Measurements from ENCODE around the gene OCA2. TPM values are rescaled to one million over a fixed set of nuclear protein-coding genes. Genes with fewer than 3 reads are reported as not detected.

OCA2 gene
- total RNA-seq, 1 experiment from 2014 or later = not detected

DNA sequence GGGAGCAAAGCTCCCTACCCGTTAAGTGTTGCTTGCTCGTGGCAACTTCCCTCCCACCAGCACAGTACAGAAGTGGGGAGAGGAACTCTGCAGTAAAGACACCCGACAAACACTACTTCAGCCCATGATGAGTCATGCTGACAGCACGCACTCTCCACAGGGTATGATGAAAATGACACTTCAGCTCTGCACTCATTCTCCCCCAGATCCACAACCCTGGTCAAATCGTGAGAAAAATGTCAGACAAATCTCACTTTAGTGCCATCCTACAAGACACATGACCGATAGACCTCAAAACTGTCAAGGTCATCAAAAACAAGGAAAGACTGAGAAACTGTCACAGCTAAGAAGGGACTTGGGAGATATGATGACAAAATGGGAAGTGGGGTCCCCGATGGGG is 278.9 kb downstream of the OCA2 start:
- BruUV-seq (replicated peaks) = no TSS peak
- ChIA-PET POLR2A (no interaction called here), CTCF (no interaction called here)

DNA sequence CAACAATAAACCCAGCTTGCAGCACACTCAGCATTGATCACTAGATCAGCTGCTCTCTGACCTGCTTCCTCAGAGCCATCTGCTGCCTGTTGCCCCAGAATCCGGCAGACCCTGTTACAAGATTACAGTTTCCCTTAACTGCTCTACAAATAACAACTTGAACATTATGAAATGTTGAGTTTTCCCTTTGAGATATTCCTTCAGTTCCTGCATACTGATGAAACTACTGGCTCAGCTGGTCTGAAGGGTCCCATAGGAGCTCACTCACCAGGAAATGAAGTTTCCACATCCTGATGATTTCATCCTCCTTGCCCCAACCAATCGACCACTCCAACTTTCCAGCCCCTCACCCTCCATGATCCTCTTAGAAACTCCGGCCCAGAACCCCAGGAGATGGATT is 281.9 kb downstream of the OCA2 start:
- no TSS peak for BruUV-seq (replicated peaks)
- no peaks in the 10 kb centered on the region for H3K36me3 Mint-ChIP-seq (ENCODE audit: insufficient read depth, unreplicated experiment)
- ChIA-PET POLR2A (no interaction called here), CTCF (no interaction called here)
- H3K9me3 Mint-ChIP-seq (ENCODE audit: unreplicated experiment) = peaks cover 39% of the 10 kb centered on the region
- intact Hi-C loops (cut with micrococcal nuclease) = no loop called here
- TF ChIP-seq, protein P1, sequence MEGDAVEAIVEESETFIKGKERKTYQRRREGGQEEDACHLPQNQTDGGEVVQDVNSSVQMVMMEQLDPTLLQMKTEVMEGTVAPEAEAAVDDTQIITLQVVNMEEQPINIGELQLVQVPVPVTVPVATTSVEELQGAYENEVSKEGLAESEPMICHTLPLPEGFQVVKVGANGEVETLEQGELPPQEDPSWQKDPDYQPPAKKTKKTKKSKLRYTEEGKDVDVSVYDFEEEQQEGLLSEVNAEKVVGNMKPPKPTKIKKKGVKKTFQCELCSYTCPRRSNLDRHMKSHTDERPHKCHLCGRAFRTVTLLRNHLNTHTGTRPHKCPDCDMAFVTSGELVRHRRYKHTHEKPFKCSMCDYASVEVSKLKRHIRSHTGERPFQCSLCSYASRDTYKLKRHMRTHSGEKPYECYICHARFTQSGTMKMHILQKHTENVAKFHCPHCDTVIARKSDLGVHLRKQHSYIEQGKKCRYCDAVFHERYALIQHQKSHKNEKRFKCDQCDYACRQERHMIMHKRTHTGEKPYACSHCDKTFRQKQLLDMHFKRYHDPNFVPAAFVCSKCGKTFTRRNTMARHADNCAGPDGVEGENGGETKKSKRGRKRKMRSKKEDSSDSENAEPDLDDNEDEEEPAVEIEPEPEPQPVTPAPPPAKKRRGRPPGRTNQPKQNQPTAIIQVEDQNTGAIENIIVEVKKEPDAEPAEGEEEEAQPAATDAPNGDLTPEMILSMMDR (IDR thresholded peaks at IDR 0.05; ENCODE audit: unreplicated experiment) = no peak
- no peaks in the 10 kb centered on the region for H3K4me1 Mint-ChIP-seq (ENCODE audit: insufficient read depth, unreplicated experiment)
- no peaks in the 10 kb centered on the region for H3K27me3 Mint-ChIP-seq (ENCODE audit: insufficient read depth, unreplicated experiment)
- H3K4me3 Mint-ChIP-seq (ENCODE audit: unreplicated experiment) = no peak overlapping the region
- H3K27ac Mint-ChIP-seq (ENCODE audit: low read depth, unreplicated experiment) = no peak overlapping the region
- DNase-seq (ENCODE audit: unreplicated experiment) = no peak

More for the DNA sequence above, 278.9 kb downstream of the OCA2 start:
- H3K4me1 Mint-ChIP-seq (ENCODE audit: insufficient read depth, unreplicated experiment) = no peaks in the 10 kb centered on the region
- H3K4me3 Mint-ChIP-seq (ENCODE audit: unreplicated experiment) = no peak overlapping the region
- DNase-seq (ENCODE audit: unreplicated experiment) = no peak
- no peaks in the 10 kb centered on the region for H3K36me3 Mint-ChIP-seq (ENCODE audit: insufficient read depth, unreplicated experiment)
- intact Hi-C loops (cut with micrococcal nuclease) = no loop called here
- H3K27ac Mint-ChIP-seq (ENCODE audit: low read depth, unreplicated experiment) = no peak overlapping the region
- H3K27me3 Mint-ChIP-seq (ENCODE audit: insufficient read depth, unreplicated experiment) = no peaks in the 10 kb centered on the region
- peaks cover 56% of the 10 kb centered on the region for H3K9me3 Mint-ChIP-seq (ENCODE audit: unreplicated experiment)
- TF ChIP-seq, protein P1 (IDR thresholded peaks at IDR 0.05; ENCODE audit: unreplicated experiment) = no peak

DNA sequence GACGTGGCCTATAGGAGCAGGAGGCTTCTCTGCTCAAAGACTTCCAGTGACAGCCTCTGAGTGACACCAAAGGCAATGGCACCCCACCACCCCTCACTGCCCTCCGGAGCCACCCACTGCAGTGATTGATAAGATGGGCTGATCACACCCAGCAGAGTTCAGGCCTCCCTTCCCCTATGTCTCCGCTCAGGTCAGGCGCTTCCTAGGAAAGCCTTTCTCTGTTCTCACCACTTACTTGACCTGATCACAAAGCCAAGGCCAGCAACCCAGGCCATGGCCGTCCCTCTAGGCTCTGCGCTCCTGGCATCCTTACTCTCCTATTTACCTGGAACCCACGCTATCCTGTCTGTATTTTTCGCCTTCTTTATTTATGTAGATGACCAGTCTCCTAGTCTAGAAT is 282.3 kb downstream of the OCA2 start:
- no peaks in the 10 kb centered on the region for H3K4me1 Mint-ChIP-seq (ENCODE audit: insufficient read depth, unreplicated experiment)
- ChIA-PET CTCF (no interaction called here), POLR2A (no interaction called here)
- TF ChIP-seq, protein P1 (IDR thresholded peaks at IDR 0.05; ENCODE audit: unreplicated experiment) = no peak
- DNase-seq (ENCODE audit: unreplicated experiment) = no peak
- H3K4me3 Mint-ChIP-seq (ENCODE audit: unreplicated experiment) = no peak overlapping the region
- BruUV-seq (replicated peaks) = no TSS peak
- no peaks in the 10 kb centered on the region for H3K36me3 Mint-ChIP-seq (ENCODE audit: insufficient read depth, unreplicated experiment)
- no peak overlapping the region for H3K27ac Mint-ChIP-seq (ENCODE audit: low read depth, unreplicated experiment)
- H3K9me3 Mint-ChIP-seq (ENCODE audit: unreplicated experiment) = peaks cover 37% of the 10 kb centered on the region
- intact Hi-C loops (cut with micrococcal nuclease) = no loop called here
- no peaks in the 10 kb centered on the region for H3K27me3 Mint-ChIP-seq (ENCODE audit: insufficient read depth, unreplicated experiment)

DNA sequence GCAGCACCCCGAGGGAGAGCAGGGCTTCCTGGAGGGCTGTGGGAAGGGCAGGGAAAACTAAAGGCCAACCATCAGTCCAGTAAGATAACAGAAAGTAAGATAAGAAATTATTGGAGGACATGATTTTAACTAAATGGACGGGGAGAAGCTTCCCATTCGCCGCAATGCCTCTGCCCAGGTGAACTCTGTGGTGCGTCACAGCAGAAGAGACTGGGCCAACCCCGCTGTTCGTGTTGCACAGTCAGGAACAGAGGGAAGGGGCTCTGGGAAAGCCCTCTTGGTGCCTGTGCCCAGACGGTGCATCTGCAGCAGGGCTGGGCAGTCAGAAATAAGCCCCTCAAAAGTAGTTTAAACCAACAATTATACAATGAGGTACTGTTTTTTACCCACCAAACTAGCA is 284.1 kb downstream of the OCA2 start:
- intact Hi-C loops (cut with micrococcal nuclease) = no loop called here
- no peak overlapping the region for H3K27ac Mint-ChIP-seq (ENCODE audit: low read depth, unreplicated experiment)
- POLR2A ChIA-PET = no interaction called here
- no peaks in the 10 kb centered on the region for H3K4me1 Mint-ChIP-seq (ENCODE audit: insufficient read depth, unreplicated experiment)
- DNase-seq (ENCODE audit: unreplicated experiment) = no peak
- no peaks in the 10 kb centered on the region for H3K36me3 Mint-ChIP-seq (ENCODE audit: insufficient read depth, unreplicated experiment)
- CTCF ChIA-PET = no interaction called here
- no peak overlapping the region for H3K4me3 Mint-ChIP-seq (ENCODE audit: unreplicated experiment)
- no TSS peak for BruUV-seq (replicated peaks)
- H3K9me3 Mint-ChIP-seq (ENCODE audit: unreplicated experiment) = peaks cover 30% of the 10 kb centered on the region
- TF ChIP-seq, protein P1 (IDR thresholded peaks at IDR 0.05; ENCODE audit: unreplicated experiment) = no peak
- H3K27me3 Mint-ChIP-seq (ENCODE audit: insufficient read depth, unreplicated experiment) = no peaks in the 10 kb centered on the region
